WI38 (cell line): ENCODE measurements around the gene TIPRL.

ENCODE experiments used
- H3K4me3 ChIP-seq: 2 replicates; pipeline ENCODE4 v1.5.1; 2011; ENCODE audit warnings: low read depth, mild to moderate bottlenecking, control low read depth, low read length
- TF ChIP-seq, protein P1 (sequence below): IDR thresholded peaks from 2 replicates; pipeline ENCODE4 v1.5.1; 2012; ENCODE audit warnings: low read depth, mild to moderate bottlenecking, control low read depth, low read length

TIPRL gene

DNA sequence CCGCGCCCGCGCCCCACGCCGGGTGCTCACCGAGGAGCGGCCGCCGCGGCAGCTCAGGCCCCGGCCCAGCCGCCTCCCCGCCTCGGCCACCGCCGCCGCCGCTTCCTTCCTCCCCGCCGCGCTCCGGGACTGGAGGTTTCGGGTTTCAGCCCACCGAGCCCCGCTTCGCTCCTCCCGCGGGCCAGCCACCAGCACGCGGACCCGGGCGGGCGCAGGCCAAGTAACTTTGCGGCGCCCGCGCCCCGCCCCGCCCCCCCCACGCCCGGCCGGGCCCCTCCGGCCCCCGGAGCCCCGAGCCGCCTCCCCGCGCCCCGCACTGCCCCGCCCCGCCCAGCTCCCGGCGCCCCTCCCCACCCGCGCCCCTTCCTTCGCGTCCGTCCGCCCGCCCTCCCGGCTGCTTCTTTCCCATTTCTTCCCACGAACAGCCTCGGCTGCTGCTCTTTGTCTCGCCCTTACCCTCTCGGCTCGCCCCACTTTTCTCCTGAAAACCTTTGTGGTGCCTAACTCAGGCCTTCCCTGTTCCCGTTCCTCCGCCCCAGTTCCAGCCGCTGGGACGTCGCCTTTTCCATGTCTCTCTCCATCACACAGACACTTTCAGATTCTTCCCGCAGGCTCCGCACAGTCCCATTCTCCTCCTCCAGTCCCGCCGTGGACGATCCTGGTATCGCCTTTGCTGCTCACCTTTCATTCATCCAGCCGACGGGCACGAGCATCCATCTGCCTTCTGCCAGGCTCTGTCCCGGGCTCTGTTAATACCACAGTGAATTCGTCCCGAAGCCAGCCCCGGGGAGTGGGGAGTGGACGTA lies 41.9 kb upstream of the TIPRL start, which contains the start of gene GPR161:
Gene GPR161 (minus strand): TSS at position 222 of the 806 bp plus-strand sequence. CDS start 32,080 bp downstream, outside the sequence.
- peak within 1 kb of the TSS; percentile 68 for H3K4me3 ChIP-seq
- TF ChIP-seq, protein P1, sequence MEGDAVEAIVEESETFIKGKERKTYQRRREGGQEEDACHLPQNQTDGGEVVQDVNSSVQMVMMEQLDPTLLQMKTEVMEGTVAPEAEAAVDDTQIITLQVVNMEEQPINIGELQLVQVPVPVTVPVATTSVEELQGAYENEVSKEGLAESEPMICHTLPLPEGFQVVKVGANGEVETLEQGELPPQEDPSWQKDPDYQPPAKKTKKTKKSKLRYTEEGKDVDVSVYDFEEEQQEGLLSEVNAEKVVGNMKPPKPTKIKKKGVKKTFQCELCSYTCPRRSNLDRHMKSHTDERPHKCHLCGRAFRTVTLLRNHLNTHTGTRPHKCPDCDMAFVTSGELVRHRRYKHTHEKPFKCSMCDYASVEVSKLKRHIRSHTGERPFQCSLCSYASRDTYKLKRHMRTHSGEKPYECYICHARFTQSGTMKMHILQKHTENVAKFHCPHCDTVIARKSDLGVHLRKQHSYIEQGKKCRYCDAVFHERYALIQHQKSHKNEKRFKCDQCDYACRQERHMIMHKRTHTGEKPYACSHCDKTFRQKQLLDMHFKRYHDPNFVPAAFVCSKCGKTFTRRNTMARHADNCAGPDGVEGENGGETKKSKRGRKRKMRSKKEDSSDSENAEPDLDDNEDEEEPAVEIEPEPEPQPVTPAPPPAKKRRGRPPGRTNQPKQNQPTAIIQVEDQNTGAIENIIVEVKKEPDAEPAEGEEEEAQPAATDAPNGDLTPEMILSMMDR, result no peak

DNA sequence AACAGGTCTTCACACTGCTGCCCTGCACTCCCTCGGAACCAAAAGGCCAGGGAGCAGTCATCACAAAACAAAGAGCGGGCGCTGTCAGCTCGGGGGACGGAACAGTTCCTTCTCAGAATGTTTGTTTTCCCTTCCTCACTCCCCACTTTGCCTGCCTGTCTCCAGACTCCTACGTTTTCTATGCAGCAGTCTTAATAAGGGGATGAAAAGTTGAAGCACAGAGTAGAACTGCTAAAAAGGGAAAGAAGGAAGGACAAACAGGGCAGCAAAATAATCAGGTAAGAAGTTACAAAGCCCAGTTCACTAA lies 41.3 kb upstream of the TIPRL start:
- TF ChIP-seq, protein P1, result no peak
- H3K4me3 ChIP-seq, result peak overlapping the region; percentile 68

DNA sequence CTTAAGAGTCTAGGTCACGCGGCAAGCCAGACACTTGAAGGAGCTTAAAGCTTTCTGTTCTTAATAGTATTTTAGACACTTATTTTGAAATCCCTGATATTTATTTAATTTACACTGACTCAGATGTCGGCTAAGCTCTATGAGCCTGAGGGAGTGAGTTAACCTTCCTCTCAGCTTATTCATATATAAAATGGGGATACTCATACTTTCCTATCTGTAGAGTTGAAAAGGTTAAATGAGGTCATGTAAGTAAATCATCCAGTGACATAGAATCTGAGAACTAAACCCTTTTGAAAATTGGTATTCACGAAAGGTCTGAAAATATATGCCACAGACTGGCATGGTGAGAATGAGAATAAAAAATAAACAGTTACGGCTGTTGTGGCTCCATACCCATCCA lies 40.6 kb upstream of the TIPRL start:
- TF ChIP-seq, protein P1, result no peak
- no peak overlapping the region for H3K4me3 ChIP-seq

DNA sequence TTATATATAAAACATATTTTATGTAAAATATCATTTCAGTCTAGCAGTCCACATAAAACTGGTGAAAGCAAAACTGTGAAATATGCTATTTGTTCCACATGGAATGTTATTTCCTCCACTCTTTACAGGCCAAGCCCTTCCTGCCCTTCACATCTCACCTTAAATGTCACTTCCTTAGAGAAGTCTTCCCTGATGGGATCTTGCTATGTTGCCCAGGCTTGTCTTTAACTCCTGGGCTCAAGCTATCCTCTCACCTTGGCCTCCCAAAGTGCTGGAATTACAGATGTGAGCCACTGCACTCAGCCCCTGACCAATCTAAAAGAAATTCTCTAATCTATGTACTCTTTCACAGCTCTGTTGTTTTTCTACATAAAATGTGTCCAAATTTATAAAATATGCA lies 39.7 kb upstream of the TIPRL start:
- TF ChIP-seq, protein P1, result no peak
- no peak overlapping the region for H3K4me3 ChIP-seq

DNA sequence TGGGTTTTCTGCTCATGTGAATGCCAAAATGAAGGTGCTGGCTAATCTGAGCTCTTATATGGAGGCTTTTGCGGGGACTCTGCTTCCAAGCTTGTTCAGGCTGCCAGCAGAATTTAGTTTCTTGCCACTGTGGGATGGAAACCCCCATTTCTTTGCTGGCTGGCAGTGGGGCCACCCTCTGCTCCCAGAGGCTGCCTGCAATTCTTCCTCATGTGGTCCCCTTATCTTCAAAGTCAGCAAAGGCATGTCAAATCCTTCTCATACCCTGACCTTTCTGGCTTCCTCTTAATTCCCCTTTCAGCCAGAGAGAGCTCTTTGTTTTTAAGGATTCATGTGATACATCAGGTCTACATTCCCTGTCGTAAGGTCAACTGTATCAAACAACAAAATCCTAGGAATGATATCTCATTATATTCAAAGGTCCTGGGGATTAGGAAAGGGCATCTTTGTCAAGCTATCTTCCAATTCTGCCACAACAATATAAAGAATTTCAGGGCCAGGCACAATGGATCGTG lies 36.8 kb upstream of the TIPRL start:
- no peak overlapping the region for H3K4me3 ChIP-seq
- TF ChIP-seq, protein P1, result no peak

DNA sequence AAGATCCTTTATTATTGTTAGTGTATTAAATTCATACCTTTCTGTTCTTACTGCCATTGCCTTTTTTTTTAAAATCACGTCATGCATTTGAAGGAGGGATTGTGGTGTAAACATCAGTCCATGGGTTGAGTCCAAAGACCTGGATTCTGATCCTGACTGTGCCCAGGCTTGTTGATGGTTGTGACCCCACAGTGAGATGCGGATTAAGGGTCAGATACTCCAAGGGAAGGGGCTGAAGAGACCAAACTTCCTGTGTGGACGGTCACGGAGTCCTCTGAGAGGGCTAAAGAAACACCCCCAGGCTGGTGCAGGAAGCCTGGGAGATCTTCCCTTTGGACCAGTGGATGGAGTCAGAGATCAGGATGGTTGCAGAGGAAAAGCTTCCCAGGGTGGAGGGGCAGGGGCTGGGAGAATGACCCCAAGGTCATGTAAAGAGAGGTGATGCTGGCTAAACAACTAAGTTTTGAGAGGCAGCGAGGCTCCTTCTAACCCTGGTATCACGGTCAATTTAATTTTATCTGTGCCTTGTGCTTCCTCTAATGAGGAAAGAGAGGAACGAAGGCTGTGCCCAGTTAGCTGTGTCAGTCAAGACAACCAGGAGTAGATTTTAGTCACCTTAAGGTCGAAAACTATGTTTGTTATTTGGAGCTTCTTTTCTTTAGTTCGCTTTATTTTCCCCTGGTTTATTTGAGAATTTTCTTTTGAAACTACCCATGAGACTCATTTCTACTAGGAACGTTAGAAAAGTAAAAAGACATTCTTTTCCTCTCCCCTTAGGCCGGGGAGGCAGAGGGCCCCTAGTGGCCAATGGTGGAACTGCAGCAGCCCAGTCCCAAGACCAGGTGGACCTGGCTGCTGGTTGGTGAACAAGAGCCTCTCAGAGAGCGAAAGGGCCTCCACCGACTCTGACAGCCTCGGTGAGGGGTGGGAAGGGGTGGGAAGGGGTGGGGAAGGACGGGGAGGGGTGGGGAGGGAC lies 33.3 kb upstream of the TIPRL start:
- no peak overlapping the region for H3K4me3 ChIP-seq
- TF ChIP-seq, protein P1, result peak; percentile 100

DNA sequence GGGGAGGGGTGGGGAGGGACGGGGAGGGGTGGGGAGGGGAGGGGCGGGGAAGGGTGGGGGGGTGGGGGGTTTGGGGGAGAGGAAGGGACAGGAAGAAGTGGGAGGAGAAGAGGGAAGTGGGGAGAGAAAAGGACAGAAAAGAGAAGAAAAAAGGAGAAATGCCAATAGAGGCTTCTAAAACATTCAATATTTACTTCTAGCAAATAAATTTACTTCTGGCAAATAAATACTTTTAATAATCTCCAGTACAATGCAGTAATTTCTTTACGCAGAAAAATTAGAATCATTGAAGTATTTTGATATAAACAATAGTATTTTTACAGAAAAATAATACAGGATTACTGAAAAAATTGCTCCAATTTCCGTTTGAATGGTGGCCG lies 32.6 kb upstream of the TIPRL start:
- no peak overlapping the region for H3K4me3 ChIP-seq
- TF ChIP-seq, protein P1, result no peak
